B cell (primary cell): Measurements from ENCODE around the gene PTPRF. TPM values are rescaled to one million over a fixed set of nuclear protein-coding genes. Genes with fewer than 3 reads are reported as not detected.

Source experiments
- ATAC-seq: fragments of 200-7000 bp; cut with Tn5 transposase; one replicate; pipeline ENCODE4 v1.10.0; 2021; ENCODE audit warnings: low read depth, mild to moderate bottlenecking, moderate number of reproducible peaks, moderate library complexity
- CTCF ChIA-PET: fragments of 350-600 bp; sonication (Branson Sonifier 250); formaldehyde crosslinking; loops from one replicate; lab custom pipeline; 2021; ENCODE audit warnings: antibody characterized with exemption, inconsistent platforms; lab: Charles Lee
- POLR2A ChIA-PET: fragments of 350-600 bp; sonication (Branson Sonifier 250); formaldehyde crosslinking; loops from one replicate; lab custom pipeline; 2021; ENCODE audit warnings: antibody characterized with exemption; lab: Charles Lee
- DNase-seq: peaks from one replicate; pipeline ENCODE4 v3.0.0; 2013
- H2AFZ ChIP-seq: 2 replicates; pipeline ENCODE4 v1.6.1; 2012; ENCODE audit warnings: mild to moderate bottlenecking, low read depth, low read length; ENCODE audit not compliant: insufficient read depth, poor library complexity, severe bottlenecking
- H3K27ac ChIP-seq, 2 donors: 1 replicate in 1 of 2; 2 replicates in 1 of 2; pipeline ENCODE4 v1.5.1; 2012 to 2013; ENCODE audit warnings: low read length in 2 of 2, mild to moderate bottlenecking in 2 of 2, moderate library complexity in 1 of 2
- H3K27me3 ChIP-seq, 4 experiments: fragments of 200-600 bp in 1 of 4; sonication (generic) in 1 of 4; replicated peaks in 1 of 4; 1 replicate in 2 of 4; 2 replicates in 2 of 4; pipeline versions ENCODE4 v1.6.1 to v1.7.0; 2013 to 2016; ENCODE audit warnings: low read length in 3 of 4, mild to moderate bottlenecking in 2 of 4, mixed read lengths in 1 of 4, moderate library complexity in 1 of 4; ENCODE audit not compliant: insufficient read depth in 4 of 4, control insufficient read depth in 3 of 4; ENCODE audit errors: control extremely low read depth in 1 of 4
- H3K36me3 ChIP-seq, 2 experiments: replicated peaks in 1 of 2; 1 replicate in 1 of 2; 2 replicates in 1 of 2; pipeline versions ENCODE4 v1.6.1 to v1.7.1; 2013; ENCODE audit warnings: low read length in 1 of 2; ENCODE audit not compliant: insufficient read depth in 2 of 2, control insufficient read depth in 1 of 2; ENCODE audit errors: control extremely low read depth in 1 of 2, extremely low read depth in 1 of 2
- H3K4me1 ChIP-seq, 2 donors: fragments of 200-600 bp in 1 of 2; sonication (generic) in 1 of 2; 1 replicate in 1 of 2; 2 replicates in 1 of 2; pipeline versions ENCODE4 v1.5.1 to v1.6.1; 2013 to 2017; ENCODE audit warnings: low read length in 2 of 2; ENCODE audit not compliant: control insufficient read depth in 2 of 2, insufficient read depth in 2 of 2
- H3K4me2 ChIP-seq: replicated peaks from 2 replicates; pipeline ENCODE3; 2012; ENCODE audit warnings: mild to moderate bottlenecking, low read depth, low read length; ENCODE audit not compliant: poor library complexity, severe bottlenecking
- H3K4me3 ChIP-seq, 5 experiments: fragments of 200-600 bp in 1 of 5; sonication (generic) in 1 of 5; 1 replicate in 3 of 5; 2 replicates in 2 of 5; pipeline versions ENCODE4 v1.5.1 to v1.7.0; 2011 to 2016; ENCODE audit warnings: low read length in 4 of 5, mild to moderate bottlenecking in 4 of 5, low read depth in 2 of 5, control low read depth in 1 of 5, moderate library complexity in 1 of 5; ENCODE audit not compliant: insufficient read depth in 1 of 5; ENCODE audit errors: control extremely low read depth in 1 of 5, extremely low read depth in 1 of 5
- H3K79me2 ChIP-seq: fragments of 200-600 bp; sonication (generic); one replicate; pipeline ENCODE4 v1.6.0; 2016; ENCODE audit warnings: low read length; ENCODE audit not compliant: control insufficient read depth, insufficient read depth
- H3K9ac ChIP-seq: fragments of 200-600 bp; sonication (generic); 2 replicates; pipeline ENCODE4 v1.6.1; 2017; ENCODE audit warnings: mild to moderate bottlenecking, low read length, moderate library complexity
- H3K9me3 ChIP-seq, 3 donors: one replicate each; pipeline versions ENCODE4 v1.6.1 to v1.7.1; 2013; ENCODE audit warnings: low read length in 2 of 3; ENCODE audit not compliant: control insufficient read depth in 2 of 3, insufficient read depth in 1 of 3; ENCODE audit errors: control extremely low read depth in 1 of 3
- H4K20me1 ChIP-seq: 2 replicates; pipeline ENCODE4 v1.6.0; 2012; ENCODE audit warnings: mild to moderate bottlenecking, low read length; ENCODE audit not compliant: insufficient read depth, control insufficient read depth, poor library complexity, severe bottlenecking
- H3K27ac Mint-ChIP-seq: one replicate; pipeline ENCODE4 v1.8.0; 2021; ENCODE audit warnings: mixed read lengths
- H3K27me3 Mint-ChIP-seq: one replicate; pipeline ENCODE4 v1.8.0; 2021; ENCODE audit warnings: mixed read lengths
- H3K4me1 Mint-ChIP-seq: one replicate; pipeline ENCODE4 v1.8.0; 2021; ENCODE audit warnings: mixed read lengths
- H3K4me3 Mint-ChIP-seq: one replicate; pipeline ENCODE4 v1.8.0; 2021; ENCODE audit warnings: mixed read lengths
- H3K9me3 Mint-ChIP-seq: one replicate; pipeline ENCODE4 v1.8.0; 2022; ENCODE audit warnings: mixed read lengths; ENCODE audit not compliant: insufficient read depth
- EZH2 ChIP-seq: IDR thresholded peaks from 2 replicates; pipeline ENCODE4 v1.6.1; 2012; ENCODE audit warnings: borderline replicate concordance, low read depth, mild to moderate bottlenecking, moderate library complexity, low read length; ENCODE audit not compliant: insufficient read depth, poor library complexity, severe bottlenecking
- WGBS: methylation state at CpG from one replicate; pipeline ENCODE4 v1.1.5; 2013; ENCODE audit warnings: missing lambda C conversion rate; ENCODE audit not compliant: insufficient coverage; 5-methylcytosine and 5-hydroxymethylcytosine counted together
- intact Hi-C: fragments of 100-400 bp; cut with micrococcal nuclease; formaldehyde crosslinking; loops from one replicate; pipeline ENCODE4 v1.10.0; 2022
- polyA plus RNA-seq: library from polyadenylated mRNA; depleted of rRNA; stranded (reverse); fragments of >200 nt; gene quantifications from 2 replicates; pipeline ENCODE4 v1.2.3, GENCODE V29; 2012
- total RNA-seq, 2 donors: library from RNA; stranded (reverse); fragments of 120-200 nt in 1 of 2; gene quantifications; 1 replicate in 1 of 2; 2 replicates in 1 of 2; pipeline versions ENCODE4 v1.2.3 to v1.2.4, GENCODE V29; 2013 to 2022
- TF ChIP-seq, protein P1 (sequence below): fragments of 200-600 bp; IDR thresholded peaks from one replicate; pipeline ENCODE4 v1.8.0; 2022; ENCODE audit warnings: antibody characterized with exemption, mild to moderate bottlenecking

Gene PTPRF
- total and polyA plus RNA-seq, 2 donors (not counting 1 experiment from before 2014, with no cell fraction given) = 0.07 to 0.13 TPM

DNA sequence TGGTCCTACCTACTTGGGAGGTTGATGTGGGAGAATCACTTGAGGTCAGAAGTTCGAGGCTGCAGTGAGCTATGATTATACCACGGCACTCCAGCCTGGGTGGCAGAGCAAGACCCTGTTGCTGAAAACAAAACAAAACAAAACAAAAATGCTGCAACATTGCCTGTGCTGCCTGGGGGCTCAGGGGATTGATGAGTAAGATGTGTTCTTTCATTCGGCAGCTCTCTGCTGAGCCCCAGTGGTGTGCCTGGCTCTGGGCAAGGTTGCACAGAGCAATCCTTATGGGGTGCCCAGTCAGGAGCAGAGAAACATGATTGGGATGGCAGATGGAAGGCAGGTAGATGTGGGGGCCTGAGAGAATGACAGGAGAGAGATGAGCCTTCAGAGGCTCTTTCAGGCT lies 90.7 kb downstream of the PTPRF start:
- H3K4me2 ChIP-seq = no peak overlapping the region
- H2AFZ ChIP-seq = no peak overlapping the region
- no peaks in the 10 kb centered on the region for H3K9me3 ChIP-seq
- H3K27me3 ChIP-seq = no peaks in the 10 kb centered on the region
- H3K4me1 ChIP-seq = no peaks in the 10 kb centered on the region
- WGBS = 92% methylated on average over 1 of the region's 3 CpGs
- H3K79me2 ChIP-seq = no peaks in the 10 kb centered on the region
- no peaks in the 10 kb centered on the region for H3K36me3 ChIP-seq
- TF ChIP-seq, protein P1, sequence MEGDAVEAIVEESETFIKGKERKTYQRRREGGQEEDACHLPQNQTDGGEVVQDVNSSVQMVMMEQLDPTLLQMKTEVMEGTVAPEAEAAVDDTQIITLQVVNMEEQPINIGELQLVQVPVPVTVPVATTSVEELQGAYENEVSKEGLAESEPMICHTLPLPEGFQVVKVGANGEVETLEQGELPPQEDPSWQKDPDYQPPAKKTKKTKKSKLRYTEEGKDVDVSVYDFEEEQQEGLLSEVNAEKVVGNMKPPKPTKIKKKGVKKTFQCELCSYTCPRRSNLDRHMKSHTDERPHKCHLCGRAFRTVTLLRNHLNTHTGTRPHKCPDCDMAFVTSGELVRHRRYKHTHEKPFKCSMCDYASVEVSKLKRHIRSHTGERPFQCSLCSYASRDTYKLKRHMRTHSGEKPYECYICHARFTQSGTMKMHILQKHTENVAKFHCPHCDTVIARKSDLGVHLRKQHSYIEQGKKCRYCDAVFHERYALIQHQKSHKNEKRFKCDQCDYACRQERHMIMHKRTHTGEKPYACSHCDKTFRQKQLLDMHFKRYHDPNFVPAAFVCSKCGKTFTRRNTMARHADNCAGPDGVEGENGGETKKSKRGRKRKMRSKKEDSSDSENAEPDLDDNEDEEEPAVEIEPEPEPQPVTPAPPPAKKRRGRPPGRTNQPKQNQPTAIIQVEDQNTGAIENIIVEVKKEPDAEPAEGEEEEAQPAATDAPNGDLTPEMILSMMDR = no peak
- no peak for TF ChIP-seq EZH2
- H3K4me3 ChIP-seq = no peak overlapping the region
- ChIA-PET CTCF (no interaction called here), POLR2A (no interaction called here)
- no peak overlapping the region for H3K4me3 Mint-ChIP-seq
- no peaks in the 10 kb centered on the region for H3K4me1 Mint-ChIP-seq
- DNase-seq (no peak), ATAC-seq (no peak)
- H3K9me3 Mint-ChIP-seq = no peaks in the 10 kb centered on the region
- no peak overlapping the region for H3K27ac Mint-ChIP-seq
- no peak overlapping the region for H3K27ac ChIP-seq
- no peaks in the 10 kb centered on the region for H4K20me1 ChIP-seq
- intact Hi-C loops = no loop called here
- peaks cover 7% of the 10 kb centered on the region for H3K27me3 Mint-ChIP-seq
- H3K9ac ChIP-seq = no peak overlapping the region

DNA sequence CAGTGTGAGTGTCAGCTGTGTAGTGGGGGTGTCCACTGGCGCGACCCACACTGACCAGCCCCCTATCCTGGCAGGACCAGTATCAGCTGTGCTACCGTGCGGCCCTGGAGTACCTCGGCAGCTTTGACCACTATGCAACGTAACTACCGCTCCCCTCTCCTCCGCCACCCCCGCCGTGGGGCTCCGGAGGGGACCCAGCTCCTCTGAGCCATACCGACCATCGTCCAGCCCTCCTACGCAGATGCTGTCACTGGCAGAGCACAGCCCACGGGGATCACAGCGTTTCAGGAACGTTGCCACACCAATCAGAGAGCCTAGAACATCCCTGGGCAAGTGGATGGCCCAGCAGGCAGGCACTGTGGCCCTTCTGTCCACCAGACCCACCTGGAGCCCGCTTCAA lies 91.2 kb downstream of the PTPRF start:
- POLR2A ChIA-PET = no interaction called here
- H3K27ac Mint-ChIP-seq = no peak overlapping the region

More for the DNA sequence above, 91.2 kb downstream of the PTPRF start:
- Mint-ChIP-seq H3K4me1 (no peaks in the 10 kb centered on the region), H3K27me3 (peaks cover 10% of the 10 kb centered on the region), H3K9me3 (no peaks in the 10 kb centered on the region), H3K4me3 (no peak overlapping the region)
- Histone ChIP-seq H3K4me3 (no peak overlapping the region), H3K27me3 (no peaks in the 10 kb centered on the region), H3K9me3 (no peaks in the 10 kb centered on the region), H4K20me1 (no peaks in the 10 kb centered on the region), H3K9ac (no peak overlapping the region), H3K4me1 (no peaks in the 10 kb centered on the region), H3K27ac (no peak overlapping the region), H3K36me3 (no peaks in the 10 kb centered on the region), H2AFZ (no peak overlapping the region), H3K4me2 (no peak overlapping the region), H3K79me2 (no peaks in the 10 kb centered on the region)
- DNase-seq (no peak), ATAC-seq (no peak)
- CTCF ChIA-PET = no interaction called here
- intact Hi-C loops = no loop called here
- TF ChIP-seq, protein P1 = no peak
- no peak for TF ChIP-seq EZH2
- 91% methylated on average over 17 of the region's 18 CpGs for WGBS
